Transverse colon (tissue), 4 donors: ENCODE measurements around the gene TAAR8.

Experiments used
- EP300 ChIP-seq: sonication (generic); formaldehyde crosslinking; IDR thresholded peaks from one replicate; pipeline ENCODE4 v1.6.1; 2017; ENCODE audit warnings: antibody characterized with exemption, low read depth
- POLR2A ChIP-seq: fragments of 450-650 bp; IDR thresholded peaks from one replicate; pipeline ENCODE4 v1.6.1; 2016; ENCODE audit warnings: antibody characterized with exemption, mild to moderate bottlenecking, moderate library complexity
- POLR2AphosphoS5 ChIP-seq, 3 donors: sonication (generic); formaldehyde crosslinking; IDR thresholded peaks; one replicate each; pipeline ENCODE4 v1.6.1; 2016; ENCODE audit warnings: antibody characterized with exemption in 3 of 3
- TF ChIP-seq, protein P1 (sequence below), 5 experiments: fragments of 200-600 bp in 3 of 5; fragments of 450-650 bp in 2 of 5; sonication (generic) in 3 of 5; IDR thresholded peaks; 1 replicate in 2 of 5; 2 replicates in 3 of 5; pipeline ENCODE4 v1.5.1; 2016 to 2017; ENCODE audit warnings: antibody characterized with exemption in 5 of 5, inconsistent platforms in 3 of 5, mild to moderate bottlenecking in 2 of 5, moderate library complexity in 1 of 5

DNA sequence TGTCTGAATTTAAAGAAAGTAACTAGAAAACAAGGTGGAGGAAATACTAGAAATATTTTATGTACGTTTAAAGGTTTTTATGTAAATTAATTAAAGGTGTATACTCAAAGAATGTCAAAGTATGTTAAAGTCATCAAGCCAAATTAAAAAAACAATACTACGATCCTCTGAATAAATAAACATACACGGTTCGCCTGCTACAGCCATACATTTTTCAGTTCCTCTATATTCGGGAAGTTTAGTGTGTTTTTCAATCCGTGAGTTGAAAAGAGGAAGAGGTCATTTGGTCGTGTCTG, 40.2 kb upstream of the TAAR8 start:
- TF ChIP-seq, protein P1, sequence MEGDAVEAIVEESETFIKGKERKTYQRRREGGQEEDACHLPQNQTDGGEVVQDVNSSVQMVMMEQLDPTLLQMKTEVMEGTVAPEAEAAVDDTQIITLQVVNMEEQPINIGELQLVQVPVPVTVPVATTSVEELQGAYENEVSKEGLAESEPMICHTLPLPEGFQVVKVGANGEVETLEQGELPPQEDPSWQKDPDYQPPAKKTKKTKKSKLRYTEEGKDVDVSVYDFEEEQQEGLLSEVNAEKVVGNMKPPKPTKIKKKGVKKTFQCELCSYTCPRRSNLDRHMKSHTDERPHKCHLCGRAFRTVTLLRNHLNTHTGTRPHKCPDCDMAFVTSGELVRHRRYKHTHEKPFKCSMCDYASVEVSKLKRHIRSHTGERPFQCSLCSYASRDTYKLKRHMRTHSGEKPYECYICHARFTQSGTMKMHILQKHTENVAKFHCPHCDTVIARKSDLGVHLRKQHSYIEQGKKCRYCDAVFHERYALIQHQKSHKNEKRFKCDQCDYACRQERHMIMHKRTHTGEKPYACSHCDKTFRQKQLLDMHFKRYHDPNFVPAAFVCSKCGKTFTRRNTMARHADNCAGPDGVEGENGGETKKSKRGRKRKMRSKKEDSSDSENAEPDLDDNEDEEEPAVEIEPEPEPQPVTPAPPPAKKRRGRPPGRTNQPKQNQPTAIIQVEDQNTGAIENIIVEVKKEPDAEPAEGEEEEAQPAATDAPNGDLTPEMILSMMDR (IDR thresholded peaks at IDR 0.05), result no peak
- no peak for TF ChIP-seq POLR2A
- TF ChIP-seq EP300, result no peak
- TF ChIP-seq POLR2AphosphoS5 (IDR thresholded peaks at IDR 0.05), result no peak
